Neural crest cell (in vitro differentiated cells): ENCODE measurements around the gene REEP6. TPM values are rescaled to one million over a fixed set of nuclear protein-coding genes. Genes with fewer than 3 reads are reported as not detected.
"Not testable (repeated sequence)": the region's sequence is repeated elsewhere in the genome, so short reads cannot be mapped to it uniquely, and the experiment has no call there.

Experiments
- DNase-seq: peaks from one replicate; pipeline ENCODE4 v3.0.0; 2021; ENCODE audit warnings: low read depth, mixed read lengths, low spot score
- H3K27ac Mint-ChIP-seq: one replicate; pipeline ENCODE4 v1.8.0; 2021; ENCODE audit warnings: mild to moderate bottlenecking, mixed read lengths; ENCODE audit not compliant: unreplicated experiment
- H3K27me3 Mint-ChIP-seq: 2 replicates; pipeline ENCODE4 v1.8.0; 2021; ENCODE audit warnings: low read depth, mild to moderate bottlenecking, mixed read lengths
- H3K36me3 Mint-ChIP-seq: 2 replicates; pipeline ENCODE4 v1.8.0; 2021; ENCODE audit warnings: low read depth, mild to moderate bottlenecking, mixed read lengths
- H3K4me1 Mint-ChIP-seq: 2 replicates; pipeline ENCODE4 v1.8.0; 2021; ENCODE audit warnings: mixed read lengths
- H3K4me3 Mint-ChIP-seq: one replicate; pipeline ENCODE4 v1.8.0; 2021; ENCODE audit warnings: mild to moderate bottlenecking, mixed read lengths
- H3K9me3 Mint-ChIP-seq: 2 replicates; pipeline ENCODE4 v1.8.0; 2021; ENCODE audit warnings: mixed read lengths
- CTCF ChIP-seq: fragments of 200-600 bp; sonication (generic); conservative IDR thresholded peaks from 2 replicates; pipeline ENCODE4 v1.5.0; 2021; ENCODE audit warnings: antibody characterized with exemption, mild to moderate bottlenecking
- total RNA-seq: library from RNA; stranded (reverse); gene quantifications from 2 replicates; pipeline ENCODE4 v1.2.1, GENCODE V29; 2021

Gene REEP6
- total RNA-seq, 1 donor from 2014 or later, result 8.2 TPM

GRCh38 chr19:1514986-1515721, 24.2 kb downstream of the REEP6 start:
- Mint-ChIP-seq H3K4me1 (no peaks in the 10 kb centered on the region), H3K4me3 (no peak overlapping the region), H3K27ac (no peak overlapping the region), H3K36me3 (no peaks in the 10 kb centered on the region), H3K9me3 (no peaks in the 10 kb centered on the region), H3K27me3 (peaks cover 64% of the 10 kb centered on the region)
- no peak for DNase-seq
- no peak for TF ChIP-seq CTCF

- Mint-ChIP-seq H3K27me3 (peaks cover 58% of the 10 kb centered on the region), H3K4me3 (no peak overlapping the region), H3K27ac (no peak overlapping the region), H3K36me3 (no peaks in the 10 kb centered on the region), H3K9me3 (no peaks in the 10 kb centered on the region), H3K4me1 (no peaks in the 10 kb centered on the region)
- DNase-seq, result no peak
- no peak for TF ChIP-seq CTCF
Observed at GRCh38 chr19:1516395-1516753, 25.4 kb downstream of the REEP6 start.

GRCh38 chr19:1518471-1518870, 27.5 kb downstream of the REEP6 start:
- no peaks in the 10 kb centered on the region for H3K36me3 Mint-ChIP-seq
- H3K27me3 Mint-ChIP-seq, result peaks cover 63% of the 10 kb centered on the region
- no peaks in the 10 kb centered on the region for H3K4me1 Mint-ChIP-seq
- no peaks in the 10 kb centered on the region for H3K9me3 Mint-ChIP-seq
- no peak overlapping the region for H3K4me3 Mint-ChIP-seq
- H3K27ac Mint-ChIP-seq, result no peak overlapping the region
- no peak for DNase-seq
- TF ChIP-seq CTCF, result no peak

GRCh38 chr19:1519802-1520201, 28.8 kb downstream of the REEP6 start:
- H3K9me3 Mint-ChIP-seq, H3K4me3 Mint-ChIP-seq, H3K36me3 Mint-ChIP-seq, H3K4me1 Mint-ChIP-seq, DNase-seq, H3K27ac Mint-ChIP-seq: not testable (repeated sequence)
- peaks cover 62% of the 10 kb centered on the region for H3K27me3 Mint-ChIP-seq

GRCh38 chr19:1520203-1520780, 29.3 kb downstream of the REEP6 start:
- Mint-ChIP-seq H3K4me3 (no peak overlapping the region), H3K4me1 (peaks cover 7% of the 10 kb centered on the region), H3K27me3 (peaks cover 63% of the 10 kb centered on the region), H3K27ac (no peak overlapping the region), H3K36me3 (no peaks in the 10 kb centered on the region), H3K9me3 (no peaks in the 10 kb centered on the region)
- DNase-seq, result no peak
- TF ChIP-seq CTCF, result no peak

- Mint-ChIP-seq H3K27ac (no peak overlapping the region), H3K27me3 (peaks cover 66% of the 10 kb centered on the region), H3K4me3 (no peak overlapping the region), H3K9me3 (no peaks in the 10 kb centered on the region), H3K4me1 (peaks cover 7% of the 10 kb centered on the region), H3K36me3 (no peaks in the 10 kb centered on the region)
- no peak for TF ChIP-seq CTCF
- DNase-seq, result no peak
Observed at GRCh38 chr19:1521636-1522035, 30.7 kb downstream of the REEP6 start.
